SK-N-SH treated with all-trans-retinoic acid at 6 μM for 48 hours (cell line): Measurements from ENCODE around the gene RAD51B.

Source experiments
- ATAC-seq: fragments of 200-7000 bp; cut with Tn5 transposase; 3 replicates; pipeline ENCODE4 v1.9.1; 2020; ENCODE audit warnings: mild to moderate bottlenecking, moderate library complexity
- ARNTL ChIP-seq: fragments of 450-650 bp; formaldehyde crosslinking; IDR thresholded peaks from 2 replicates; pipeline ENCODE4 v1.5.0; 2020; ENCODE audit warnings: low read depth, mild to moderate bottlenecking, moderate library complexity, borderline replicate concordance
- CREB5 ChIP-seq: fragments of 250-450 bp; sonication (Bioruptor Pico); IDR thresholded peaks from 2 replicates; pipeline ENCODE4 v1.5.1; 2020; ENCODE audit warnings: low read depth, mild to moderate bottlenecking, moderate library complexity
- CSRNP3 ChIP-seq: fragments of 250-450 bp; sonication (Bioruptor Pico); IDR thresholded peaks from 2 replicates; pipeline ENCODE4 v1.5.1; 2021; ENCODE audit warnings: mild to moderate bottlenecking, moderate library complexity
- ISL1 ChIP-seq: fragments of 250-450 bp; sonication (Bioruptor Pico); IDR thresholded peaks from 2 replicates; pipeline ENCODE4 v2.1.2; 2022; ENCODE audit warnings: mild to moderate bottlenecking, moderate library complexity
- OSR1 ChIP-seq: fragments of 250-450 bp; sonication (Bioruptor Pico); IDR thresholded peaks from 2 replicates; pipeline ENCODE4 v1.8.0; 2022; ENCODE audit warnings: moderate library complexity, mild to moderate bottlenecking, inconsistent platforms
- PATZ1 ChIP-seq: fragments of 250-450 bp; sonication (Bioruptor Pico); IDR thresholded peaks from 2 replicates; pipeline ENCODE4 v1.8.0; 2020; ENCODE audit warnings: mild to moderate bottlenecking, moderate library complexity, borderline replicate concordance
- POU6F1 ChIP-seq: fragments of 250-450 bp; sonication (Bioruptor Pico); IDR thresholded peaks from 2 replicates; pipeline ENCODE4 v1.8.0; 2021; ENCODE audit warnings: low read depth, mild to moderate bottlenecking, moderate library complexity, borderline replicate concordance
- PPARA ChIP-seq: fragments of 250-450 bp; sonication (Bioruptor Pico); IDR thresholded peaks from 2 replicates; pipeline ENCODE4 v1.5.0; 2020; ENCODE audit warnings: mild to moderate bottlenecking, borderline replicate concordance
- SNAI2 ChIP-seq: fragments of 250-450 bp; sonication (Bioruptor Pico); IDR thresholded peaks from 2 replicates; pipeline ENCODE4 v1.5.0; 2020; ENCODE audit warnings: mild to moderate bottlenecking, moderate library complexity
- TCF4 ChIP-seq: fragments of 250-450 bp; sonication (Bioruptor Pico); IDR thresholded peaks from 2 replicates; pipeline ENCODE4 v1.8.0; 2021; ENCODE audit warnings: mild to moderate bottlenecking, moderate library complexity, borderline replicate concordance
- TOX ChIP-seq: fragments of 250-450 bp; sonication (Bioruptor Pico); IDR thresholded peaks from 2 replicates; pipeline ENCODE4 v1.8.0; 2021; ENCODE audit warnings: mild to moderate bottlenecking, moderate library complexity, borderline replicate concordance
- TSHZ2 ChIP-seq: fragments of 250-450 bp; sonication (Bioruptor Pico); IDR thresholded peaks from 2 replicates; pipeline ENCODE4 v1.5.0; 2020; ENCODE audit warnings: mild to moderate bottlenecking, moderate library complexity
- ZC3H10 ChIP-seq: fragments of 250-450 bp; sonication (Bioruptor Pico); IDR thresholded peaks from 2 replicates; pipeline ENCODE4 v1.5.1; 2021; ENCODE audit warnings: mild to moderate bottlenecking, moderate library complexity
- ZFP3 ChIP-seq: fragments of 250-450 bp; sonication (Bioruptor Pico); IDR thresholded peaks from 2 replicates; pipeline ENCODE4 v1.5.0; 2020; ENCODE audit warnings: mild to moderate bottlenecking, moderate library complexity
- ZFP30 ChIP-seq: fragments of 450-650 bp; formaldehyde crosslinking; IDR thresholded peaks from 2 replicates; pipeline ENCODE4 v1.5.0; 2022; ENCODE audit warnings: mild to moderate bottlenecking, moderate library complexity
- ZNF565 ChIP-seq: fragments of 450-650 bp; formaldehyde crosslinking; conservative IDR thresholded peaks from 2 replicates; pipeline ENCODE4 v1.5.0; 2020; ENCODE audit warnings: low read depth, mild to moderate bottlenecking, moderate library complexity
- ZNF70 ChIP-seq: fragments of 450-650 bp; formaldehyde crosslinking; IDR thresholded peaks from 2 replicates; pipeline ENCODE4 v1.5.0; 2020; ENCODE audit warnings: mild to moderate bottlenecking, moderate library complexity
- ZNF8 ChIP-seq: fragments of 450-650 bp; formaldehyde crosslinking; IDR thresholded peaks from 2 replicates; pipeline ENCODE4 v1.5.0; 2020; ENCODE audit warnings: mild to moderate bottlenecking, moderate library complexity

The RAD51B gene

GRCh38 chr14:68416171-68416570, 596.6 kb downstream of the RAD51B start:
- no peak for ATAC-seq
- no peak for TF ChIP-seq ZFP3
- no peak for TF ChIP-seq TSHZ2 (CRISPR knock-in tag)

- TF ChIP-seq PATZ1 (CRISPR knock-in tag) (no peak), ISL1 (no peak), TSHZ2 (CRISPR knock-in tag) (no peak), ZFP30 (CRISPR knock-in tag) (no peak), TCF4 (CRISPR knock-in tag) (no peak), TOX (CRISPR knock-in tag) (no peak), CSRNP3 (no peak), PPARA (CRISPR knock-in tag) (no peak), ZC3H10 (no peak), POU6F1 (CRISPR knock-in tag) (no peak), OSR1 (CRISPR knock-in tag) (no peak), ZNF70 (CRISPR knock-in tag) (no peak), ZNF565 (CRISPR knock-in tag) (no peak), ZNF8 (no peak), ARNTL (no peak), SNAI2 (CRISPR knock-in tag) (no peak), CREB5 (CRISPR knock-in tag) (no peak)
- ATAC-seq: no peak
Measured at GRCh38 chr14:68417009-68417650, 597.6 kb downstream of the RAD51B start.
